Upper lobe of right lung (tissue), 1 donor: Measurements from ENCODE around the gene MSH4. TPM values are rescaled to one million over a fixed set of nuclear protein-coding genes. Genes with fewer than 3 reads are reported as not detected.

Source experiments
- ATAC-seq: fragments of 200-7000 bp; cut with Tn5 transposase; one replicate; pipeline ENCODE4 v1.9.1; 2020; ENCODE audit warnings: mild to moderate bottlenecking, moderate library complexity
- DNase-seq: peaks from one replicate; pipeline ENCODE4 v3.0.0-alpha.2; 2020
- H3K27ac ChIP-seq: fragments of 200-600 bp; one replicate; pipeline ENCODE4 v1.8.0; 2022
- H3K27me3 ChIP-seq: fragments of 200-600 bp; one replicate; pipeline ENCODE4 v1.8.0; 2022; ENCODE audit warnings: mild to moderate bottlenecking
- H3K36me3 ChIP-seq: fragments of 200-600 bp; one replicate; pipeline ENCODE4 v1.8.0; 2022
- H3K4me1 ChIP-seq: fragments of 200-600 bp; one replicate; pipeline ENCODE4 v1.8.0; 2022
- H3K4me3 ChIP-seq: fragments of 200-600 bp; one replicate; pipeline ENCODE4 v1.8.0; 2022; ENCODE audit warnings: mild to moderate bottlenecking
- H3K9me3 ChIP-seq: fragments of 200-600 bp; one replicate; pipeline ENCODE4 v1.8.0; 2022
- intact Hi-C: fragments of 100-400 bp; cut with DNase I; formaldehyde crosslinking; loops from one replicate; pipeline ENCODE4 v1.11.0; 2022
- total RNA-seq: library from RNA; stranded (reverse); fragmentation: NEBNext Ultra II Directional; extraction: Animal tissue kit (Norgen Biotek cat#: 25700); gene quantifications from one replicate; pipeline ENCODE4 v1.2.1, GENCODE V29; 2021
- TF ChIP-seq, protein P1 (sequence below): fragments of 200-600 bp; IDR thresholded peaks from one replicate; pipeline ENCODE4 v1.8.0; 2022; ENCODE audit warnings: antibody characterized with exemption
- donor health status: DM: no; HTN: yes; CAD: no; lungs with severe emphysema.

Gene MSH4
- total RNA-seq, 1 donor from 2014 or later, result 0.96 TPM

DNA sequence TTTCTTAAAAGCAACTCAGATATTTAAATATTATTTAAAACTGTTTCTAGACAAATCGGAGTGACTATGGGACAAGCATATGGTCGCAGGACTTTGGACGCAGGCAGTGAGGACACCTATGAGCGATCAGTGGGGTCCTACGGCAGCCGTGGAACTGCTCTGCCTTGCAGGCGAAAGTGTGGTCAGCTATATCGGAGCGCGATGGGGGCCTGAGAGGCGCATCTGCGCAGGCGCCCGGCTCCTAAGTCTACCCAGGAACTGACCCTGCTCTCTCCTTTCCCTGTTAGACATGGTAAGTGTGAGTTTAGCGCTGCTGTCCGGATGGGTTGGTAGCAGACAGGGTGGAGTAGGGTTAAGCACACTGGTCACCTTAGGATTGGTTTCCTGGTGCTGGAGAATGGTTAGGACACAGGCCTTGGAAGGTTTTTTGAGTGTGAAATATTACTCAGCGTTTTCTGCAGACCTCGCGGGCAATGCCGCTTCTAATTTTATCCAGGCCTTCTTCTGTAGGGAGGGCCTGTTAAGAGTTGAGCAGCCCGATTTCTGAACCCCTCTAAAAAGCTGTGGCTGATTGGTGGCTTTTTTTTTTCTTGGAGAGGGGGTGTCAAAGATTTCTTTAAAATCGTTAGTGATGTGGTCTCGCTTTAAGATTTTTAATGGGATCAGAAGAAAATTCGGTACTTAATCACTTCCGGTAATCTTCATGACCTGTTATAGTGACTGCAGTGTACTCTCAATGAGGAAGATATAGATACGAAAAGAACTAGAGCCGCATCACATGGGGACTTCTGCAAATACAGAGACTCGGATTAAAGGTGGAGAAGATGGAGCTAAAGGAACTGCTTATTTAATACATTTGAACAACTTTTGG is 10.5 kb upstream of the MSH4 start, which contains the start of gene RABGGTB:
Gene RABGGTB, plus strand, starts transcription at position 274 of the 871 bp plus-strand sequence. Its CDS starts 16 bp downstream, at position 290.
- no peaks in the 10 kb centered on the region for H3K27me3 ChIP-seq
- DNase-seq, result peak; percentile 96
- peak within 1 kb of the TSS; percentile 77 for H3K4me3 ChIP-seq
- peaks cover 27% of the 10 kb centered on the region for H3K36me3 ChIP-seq
- H3K9me3 ChIP-seq, result no peaks in the 10 kb centered on the region
- TF ChIP-seq, protein P1, sequence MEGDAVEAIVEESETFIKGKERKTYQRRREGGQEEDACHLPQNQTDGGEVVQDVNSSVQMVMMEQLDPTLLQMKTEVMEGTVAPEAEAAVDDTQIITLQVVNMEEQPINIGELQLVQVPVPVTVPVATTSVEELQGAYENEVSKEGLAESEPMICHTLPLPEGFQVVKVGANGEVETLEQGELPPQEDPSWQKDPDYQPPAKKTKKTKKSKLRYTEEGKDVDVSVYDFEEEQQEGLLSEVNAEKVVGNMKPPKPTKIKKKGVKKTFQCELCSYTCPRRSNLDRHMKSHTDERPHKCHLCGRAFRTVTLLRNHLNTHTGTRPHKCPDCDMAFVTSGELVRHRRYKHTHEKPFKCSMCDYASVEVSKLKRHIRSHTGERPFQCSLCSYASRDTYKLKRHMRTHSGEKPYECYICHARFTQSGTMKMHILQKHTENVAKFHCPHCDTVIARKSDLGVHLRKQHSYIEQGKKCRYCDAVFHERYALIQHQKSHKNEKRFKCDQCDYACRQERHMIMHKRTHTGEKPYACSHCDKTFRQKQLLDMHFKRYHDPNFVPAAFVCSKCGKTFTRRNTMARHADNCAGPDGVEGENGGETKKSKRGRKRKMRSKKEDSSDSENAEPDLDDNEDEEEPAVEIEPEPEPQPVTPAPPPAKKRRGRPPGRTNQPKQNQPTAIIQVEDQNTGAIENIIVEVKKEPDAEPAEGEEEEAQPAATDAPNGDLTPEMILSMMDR, result no peak
- H3K27ac ChIP-seq, result peak within 1 kb of the TSS; percentile 86
- H3K4me1 ChIP-seq, result peaks cover 41% of the 10 kb centered on the region
- peak; percentile 100 for ATAC-seq
- intact Hi-C loops, result no loop called here

DNA sequence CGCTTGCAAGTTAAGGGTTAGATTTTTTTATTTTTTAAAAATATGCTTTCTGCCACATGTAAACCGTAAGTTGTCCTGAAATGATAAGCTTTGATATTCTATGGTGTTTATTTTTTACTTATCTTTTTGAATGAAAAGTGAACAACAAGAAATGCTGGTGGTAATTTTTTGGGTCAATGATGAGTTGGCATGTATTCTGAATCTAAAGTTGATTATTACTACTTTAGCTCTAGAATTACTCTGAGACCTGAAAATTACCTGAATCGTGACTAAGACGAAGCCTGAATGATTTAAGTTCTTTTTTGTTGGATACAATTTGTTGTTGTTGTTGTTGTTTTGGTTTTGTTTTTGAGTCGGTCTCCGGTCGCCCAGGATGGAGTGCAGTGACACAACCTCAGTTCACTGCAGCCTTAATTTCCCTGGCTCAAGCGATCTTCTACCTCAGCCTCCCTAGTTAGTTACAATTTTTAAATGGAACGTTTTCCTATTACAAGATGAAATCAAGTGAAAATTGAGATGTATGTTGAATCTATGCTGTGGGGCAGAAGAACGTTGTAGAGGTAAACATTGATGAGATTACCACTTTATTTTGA is 9.7 kb upstream of the MSH4 start:
- peak overlapping the region; percentile 77 for H3K4me3 ChIP-seq
- no peaks in the 10 kb centered on the region for H3K27me3 ChIP-seq
- peaks cover 44% of the 10 kb centered on the region for H3K4me1 ChIP-seq
- intact Hi-C loops, result no loop called here
- DNase-seq, result no peak
- no peak for ATAC-seq
- H3K9me3 ChIP-seq, result no peaks in the 10 kb centered on the region
- TF ChIP-seq, protein P1, result no peak
- H3K27ac ChIP-seq, result peak overlapping the region; percentile 86
- H3K36me3 ChIP-seq, result peaks cover 35% of the 10 kb centered on the region

DNA sequence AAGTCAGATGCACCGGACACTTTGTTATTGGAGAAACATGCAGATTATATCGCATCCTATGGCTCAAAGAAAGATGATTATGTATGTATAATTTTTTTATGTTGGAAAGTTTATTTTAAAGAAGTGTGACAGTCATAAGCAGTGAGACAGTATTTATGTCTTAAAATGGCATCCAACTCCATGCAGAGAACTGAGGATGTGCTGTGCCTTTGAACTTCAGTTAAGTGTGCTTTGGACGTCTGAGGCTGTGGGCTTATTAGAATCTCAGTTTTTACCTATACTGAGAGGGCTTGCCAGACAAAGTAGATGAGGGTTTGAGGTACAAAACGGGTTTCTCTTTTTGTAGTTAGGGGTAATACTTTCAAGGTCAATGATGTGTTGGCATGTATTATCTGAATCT is 9.2 kb upstream of the MSH4 start:
- ATAC-seq, result no peak
- TF ChIP-seq, protein P1, result no peak
- intact Hi-C loops, result no loop called here
- DNase-seq, result no peak
- Histone ChIP-seq H3K4me3 (peak overlapping the region; percentile 77), H3K36me3 (peaks cover 40% of the 10 kb centered on the region), H3K27me3 (no peaks in the 10 kb centered on the region), H3K4me1 (peaks cover 44% of the 10 kb centered on the region), H3K27ac (peak overlapping the region; percentile 86), H3K9me3 (no peaks in the 10 kb centered on the region)

DNA sequence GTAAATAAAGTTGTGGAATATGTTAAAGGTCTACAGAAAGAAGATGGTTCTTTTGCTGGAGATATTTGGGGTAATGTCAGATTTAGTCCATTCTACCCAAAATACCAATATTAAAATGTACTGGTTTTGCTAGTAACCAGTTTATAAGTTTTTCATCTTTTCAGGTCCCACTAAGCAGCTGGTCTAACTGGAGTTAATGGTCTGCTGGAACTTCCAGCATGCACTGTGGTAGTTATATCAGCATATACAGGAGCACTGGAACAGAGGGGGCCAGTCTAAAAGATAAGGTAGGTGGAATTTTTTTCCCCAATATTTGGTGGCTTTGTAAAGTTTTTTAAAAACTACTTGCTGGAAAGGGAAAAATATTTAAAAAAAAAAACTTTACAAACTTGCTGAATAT is 6.7 kb upstream of the MSH4 start:
- Histone ChIP-seq H3K36me3 (peaks cover 65% of the 10 kb centered on the region), H3K27ac (no peak overlapping the region), H3K9me3 (no peaks in the 10 kb centered on the region), H3K4me1 (peaks cover 44% of the 10 kb centered on the region), H3K4me3 (no peak overlapping the region), H3K27me3 (no peaks in the 10 kb centered on the region)
- ATAC-seq, result no peak
- intact Hi-C loops, result no loop called here
- TF ChIP-seq, protein P1, result no peak
- no peak for DNase-seq

DNA sequence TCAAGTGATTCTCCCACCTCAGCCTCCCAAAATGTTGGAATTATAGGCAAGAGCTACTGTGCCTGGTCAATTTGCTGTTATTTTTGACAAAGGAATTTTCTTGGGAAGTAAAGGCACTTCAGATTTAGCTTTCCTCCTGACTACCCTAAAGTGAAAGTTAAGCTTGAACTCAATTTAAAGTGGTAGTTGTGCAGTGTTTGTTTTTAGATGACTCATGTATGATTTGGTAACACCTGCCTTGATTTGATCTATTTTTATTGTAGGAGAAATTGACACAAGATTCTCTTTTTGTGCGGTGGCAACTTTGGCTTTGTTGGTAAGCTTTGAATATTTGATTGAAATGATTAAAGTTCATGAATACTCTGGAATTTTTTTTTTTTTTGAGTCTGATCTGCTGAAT is 5.7 kb upstream of the MSH4 start:
- no peak for DNase-seq
- ATAC-seq, result peak; percentile 45
- TF ChIP-seq, protein P1, result no peak
- peaks cover 44% of the 10 kb centered on the region for H3K4me1 ChIP-seq
- no peak overlapping the region for H3K27ac ChIP-seq
- intact Hi-C loops, result no loop called here
- H3K4me3 ChIP-seq, result no peak overlapping the region
- no peaks in the 10 kb centered on the region for H3K9me3 ChIP-seq
- H3K27me3 ChIP-seq, result no peaks in the 10 kb centered on the region
- H3K36me3 ChIP-seq, result peaks cover 75% of the 10 kb centered on the region
